ENCODE results near the gene MLLT10.
A peak's percentile ranks its signal among the peaks of the same experiment; 100 is the strongest.
"Not testable (repeated sequence)": the region's sequence is repeated elsewhere in the genome, so short reads cannot be mapped to it uniquely, and the experiment has no call there.

The MLLT10 gene

GRCh38 chr10:21528236-21529031 lies 5.6 kb upstream of the MLLT10 start:
- DNase-seq (ENCODE audit: low read depth), result no peak

- DNase-seq (ENCODE audit: low read depth), result no peak
Measured at GRCh38 chr10:21529032-21529910, 4.8 kb upstream of the MLLT10 start.

GRCh38 chr10:21530168-21530567 lies 3.9 kb upstream of the MLLT10 start:
- no peak for DNase-seq (ENCODE audit: low read depth)

GRCh38 chr10:21530641-21531040 lies 3.4 kb upstream of the MLLT10 start:
- DNase-seq (ENCODE audit: low read depth), result no peak

- DNase-seq (ENCODE audit: low read depth), result no peak
Measured at GRCh38 chr10:21531164-21531563, 2.9 kb upstream of the MLLT10 start.

- DNase-seq (ENCODE audit: low read depth), result no peak
Measured at GRCh38 chr10:21532694-21533466, 1.2 kb upstream of the MLLT10 start.

- no peak for DNase-seq (ENCODE audit: low read depth)
Measured at GRCh38 chr10:21534280-21534586, 201 bp downstream of the MLLT10 start.

GRCh38 chr10:21534604-21535493 lies 817 bp downstream of the MLLT10 start:
- no peak for DNase-seq (ENCODE audit: low read depth)

GRCh38 chr10:21535494-21535965 lies 1.5 kb downstream of the MLLT10 start:
- no peak for DNase-seq (ENCODE audit: low read depth)

GRCh38 chr10:21535976-21536375 lies 1.9 kb downstream of the MLLT10 start:
- DNase-seq (ENCODE audit: low read depth), result not testable (repeated sequence)

- DNase-seq (ENCODE audit: low read depth), result no peak
Measured at GRCh38 chr10:21536874-21537273, 2.8 kb downstream of the MLLT10 start.

- not testable (repeated sequence) for DNase-seq (ENCODE audit: low read depth)
Measured at GRCh38 chr10:21540701-21541100, 6.7 kb downstream of the MLLT10 start.

- DNase-seq (ENCODE audit: low read depth), result no peak
Measured at GRCh38 chr10:21547246-21547645, 13.2 kb downstream of the MLLT10 start.

GRCh38 chr10:21552638-21553037 lies 18.6 kb downstream of the MLLT10 start:
- no peak for DNase-seq (ENCODE audit: low read depth)

- DNase-seq (ENCODE audit: low read depth), result no peak
Measured at GRCh38 chr10:21556527-21556926, 22.5 kb downstream of the MLLT10 start.

- DNase-seq (ENCODE audit: low read depth), result not testable (repeated sequence)
Measured at GRCh38 chr10:21558984-21559383, 25.0 kb downstream of the MLLT10 start.

GRCh38 chr10:21570761-21571521 lies 36.9 kb downstream of the MLLT10 start:
- no peak for DNase-seq (ENCODE audit: low read depth)

GRCh38 chr10:21572578-21572977 lies 38.5 kb downstream of the MLLT10 start:
- DNase-seq (ENCODE audit: low read depth), result peak; percentile 15

- not testable (repeated sequence) for DNase-seq (ENCODE audit: low read depth)
Measured at GRCh38 chr10:21574514-21574913, 40.5 kb downstream of the MLLT10 start.

- DNase-seq (ENCODE audit: low read depth), result no peak
Measured at GRCh38 chr10:21579291-21579690, 45.3 kb downstream of the MLLT10 start.

GRCh38 chr10:21581421-21581834 lies 47.4 kb downstream of the MLLT10 start:
- peak; percentile 20 for DNase-seq (ENCODE audit: low read depth)
